ENCODE results near the gene KCNT2. TPM values are rescaled to one million over a fixed set of nuclear protein-coding genes. Genes with fewer than 3 reads are reported as not detected.

KCNT2 gene
- total and polyA plus RNA-seq, 4 donors = 1.7 to 11.2 (median 6.8) TPM

- TF ChIP-seq ZBTB33 (IDR thresholded peaks at IDR 0.05) (peak; percentile 37), SP1 (IDR thresholded peaks at IDR 0.05) (peak; percentile 38)
These were observed 153.4 kb downstream of the KCNT2 start (continued) for GRCh38 chr1:196454792-196455191.

DNA sequence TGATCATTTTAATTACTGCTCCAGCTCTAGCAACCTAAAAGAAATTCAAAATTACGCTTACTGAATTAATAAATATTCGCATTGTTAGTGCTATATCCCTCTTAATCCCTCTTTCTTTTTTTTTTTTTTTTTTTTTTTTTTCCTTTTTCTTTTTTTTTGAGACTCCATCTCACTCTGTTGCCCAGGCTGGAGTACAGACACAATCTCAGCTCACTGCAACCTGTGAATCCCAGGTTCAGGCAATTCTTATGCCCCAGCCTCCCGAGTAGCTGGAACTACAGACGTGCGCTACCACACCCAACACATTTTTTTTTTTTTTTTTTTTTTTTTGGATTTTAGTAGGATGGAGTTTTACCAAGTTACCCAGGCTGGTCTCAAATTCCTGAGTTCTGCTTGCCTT is 157.1 kb downstream of the KCNT2 start:
- Histone ChIP-seq H3K9me3 (ENCODE audit: control insufficient read depth in 4 of 4, low read length in 3 of 4) (no peaks in the 10 kb centered on the region), H3K9ac (ENCODE audit: low read depth in 1 of 2, low read length in 2 of 2) (no peak overlapping the region), H3K36me3 (ENCODE audit: control insufficient read depth in 4 of 4, insufficient read depth in 3 of 4, low read depth in 1 of 4, low read length in 3 of 4) (peaks cover 0 to 2% (median 0%) of the 10 kb centered on the region in 4 donors), H3K27ac (ENCODE audit: low read depth in 1 of 2, low read length in 2 of 2) (peak overlapping the region; percentile 36 to 51), H3K4me1 (ENCODE audit: control insufficient read depth in 4 of 4, insufficient read depth in 4 of 4, low read length in 3 of 4) (peaks cover 4 to 43% (median 19%) of the 10 kb centered on the region in 4 donors), H3K4me3 (ENCODE audit: low read depth in 1 of 3, low read length in 3 of 3) (no peak overlapping the region), H3K27me3 (ENCODE audit: control insufficient read depth in 4 of 4, insufficient read depth in 4 of 4, low read length in 3 of 4) (no peaks in the 10 kb centered on the region)
- TF ChIP-seq HNF4A (conservative IDR thresholded peaks at IDR 0.05) = no peak
- WGBS = 93% methylated on average over 5 of the region's 5 CpGs
- DNase-seq (ENCODE audit: low spot score) = no peak

DNA sequence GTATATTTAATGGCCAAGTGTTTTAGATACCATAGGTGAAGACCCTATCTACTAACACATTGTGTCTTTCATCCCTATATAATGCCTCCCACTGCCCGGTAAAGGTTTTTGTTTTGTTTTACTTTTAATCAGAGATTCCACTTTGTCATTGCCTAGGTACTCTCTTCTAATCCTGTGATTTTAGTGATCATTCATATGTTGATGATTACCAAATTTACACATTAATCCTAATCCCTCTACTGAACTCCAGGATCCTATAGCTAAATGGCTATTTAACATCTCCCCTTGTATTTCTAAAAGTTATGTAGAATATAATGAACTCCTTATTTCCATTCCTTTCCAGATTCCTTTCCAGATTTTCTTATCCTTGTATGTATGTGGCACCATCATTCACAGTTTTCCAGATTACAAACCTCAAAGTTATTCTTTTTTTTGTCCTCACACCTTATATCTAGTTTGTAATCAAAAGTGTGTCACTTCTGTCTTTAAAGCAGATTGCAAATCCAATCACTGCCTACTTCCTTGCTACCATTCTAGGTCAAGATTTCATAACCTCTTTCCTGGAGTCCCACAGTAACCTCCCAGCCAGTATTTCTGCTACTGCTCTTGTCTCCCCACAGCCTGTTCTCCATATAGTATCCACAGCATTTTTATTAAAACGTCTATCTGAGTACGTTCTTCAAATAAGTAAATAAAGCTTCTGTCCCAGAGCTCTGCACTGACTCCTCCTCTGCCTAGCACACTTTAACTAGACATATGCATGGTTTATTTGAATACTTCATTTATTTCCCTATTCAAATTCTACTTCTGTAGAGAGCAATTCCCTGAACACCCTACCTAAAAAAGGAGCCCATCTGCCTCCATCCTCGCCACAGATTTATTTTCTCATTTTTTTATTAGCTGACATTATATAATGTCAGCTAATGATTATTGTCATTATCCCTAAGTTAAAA is 157.8 kb downstream of the KCNT2 start:
- WGBS = 46% methylated on average over 4 of the region's 4 CpGs
- Histone ChIP-seq H3K4me3 (ENCODE audit: low read depth in 1 of 3, low read length in 3 of 3) (no peak overlapping the region), H3K27ac (ENCODE audit: low read depth in 1 of 2, low read length in 2 of 2) (peak overlapping the region; percentile 36 to 51), H3K27me3 (ENCODE audit: control insufficient read depth in 4 of 4, insufficient read depth in 4 of 4, low read length in 3 of 4) (no peaks in the 10 kb centered on the region), H3K36me3 (ENCODE audit: control insufficient read depth in 4 of 4, insufficient read depth in 3 of 4, low read depth in 1 of 4, low read length in 3 of 4) (peaks cover 0 to 2% (median 0%) of the 10 kb centered on the region in 4 donors), H3K9ac (ENCODE audit: low read depth in 1 of 2, low read length in 2 of 2) (no peak overlapping the region), H3K9me3 (ENCODE audit: control insufficient read depth in 4 of 4, low read length in 3 of 4) (no peaks in the 10 kb centered on the region), H3K4me1 (ENCODE audit: control insufficient read depth in 4 of 4, insufficient read depth in 4 of 4, low read length in 3 of 4) (peaks cover 2 to 49% (median 20%) of the 10 kb centered on the region in 4 donors)
- no peak for DNase-seq (ENCODE audit: low spot score)
- TF ChIP-seq ATF3 (IDR thresholded peaks at IDR 0.05) (peak; percentile 33), RXRA (IDR thresholded peaks at IDR 0.05) (peak; percentile 63 to 84), GABPA (IDR thresholded peaks at IDR 0.05 in 1 of 2, conservative IDR thresholded peaks at IDR 0.05 in 1 of 2) (no peak), MAX (IDR thresholded peaks at IDR 0.05) (peak; percentile 9), FOXA2 (IDR thresholded peaks at IDR 0.05) (peak; percentile 15), CTCF (IDR thresholded peaks at IDR 0.05; ENCODE audit: low read depth, low read length, missing input control) (no peak), ZBTB33 (IDR thresholded peaks at IDR 0.05) (no peak), JUND (IDR thresholded peaks at IDR 0.05) (no peak), HNF4G (IDR thresholded peaks at IDR 0.05) (no peak), SP1 (IDR thresholded peaks at IDR 0.05) (peak; percentile 27), RAD21 (IDR thresholded peaks at IDR 0.05) (no peak), NR2F2 (IDR thresholded peaks at IDR 0.05) (no peak), YY1 (IDR thresholded peaks at IDR 0.05) (peak; percentile 54), HNF4A (conservative IDR thresholded peaks at IDR 0.05) (no peak), TAF1 (conservative IDR thresholded peaks at IDR 0.05) (no peak), FOXA1 (IDR thresholded peaks at IDR 0.05) (no peak)

Data from liver (tissue), 9 donors.